Activated naive CD8-positive, alpha-beta T cell treated with anti-CD3 and anti-CD28 coated beads, Interleukin-2, amount 50 U/mL, for 24 hours (primary cell): ENCODE measurements around the gene GPAT3.

Source experiments
- ATAC-seq: fragments of 150-1000 bp; cut with Tn5 transposase; one replicate; pipeline ENCODE4 v1.10.0; 2021
- DNase-seq: peaks from one replicate; pipeline ENCODE4 v3.0.0; 2021
- H3K27ac Mint-ChIP-seq: one replicate; pipeline ENCODE4 v1.8.0; 2021; ENCODE audit warnings: mild to moderate bottlenecking, mixed read lengths
- H3K27me3 Mint-ChIP-seq: one replicate; pipeline ENCODE4 v1.8.0; 2021; ENCODE audit warnings: mixed read lengths
- H3K36me3 Mint-ChIP-seq: one replicate; pipeline ENCODE4 v1.8.0; 2021; ENCODE audit warnings: low read depth, mixed read lengths
- H3K4me1 Mint-ChIP-seq: one replicate; pipeline ENCODE4 v1.8.0; 2021; ENCODE audit warnings: mixed read lengths
- H3K4me3 Mint-ChIP-seq: one replicate; pipeline ENCODE4 v1.8.0; 2021; ENCODE audit warnings: mild to moderate bottlenecking, moderate library complexity, mixed read lengths
- H3K9me3 Mint-ChIP-seq: one replicate; pipeline ENCODE4 v1.8.0; 2021; ENCODE audit warnings: mixed read lengths

The GPAT3 gene

GRCh38 chr4:83522239-83522638 lies 13.7 kb upstream of the GPAT3 start:
- no peak for ATAC-seq
- Mint-ChIP-seq H3K4me3 (no peak overlapping the region), H3K36me3 (no peaks in the 10 kb centered on the region), H3K4me1 (no peaks in the 10 kb centered on the region), H3K27me3 (peaks cover 15% of the 10 kb centered on the region), H3K27ac (no peak overlapping the region), H3K9me3 (no peaks in the 10 kb centered on the region)
- no peak for DNase-seq

- H3K27ac Mint-ChIP-seq: no peak overlapping the region
- no peak overlapping the region for H3K4me3 Mint-ChIP-seq
- H3K36me3 Mint-ChIP-seq: no peaks in the 10 kb centered on the region
- H3K9me3 Mint-ChIP-seq: no peaks in the 10 kb centered on the region
- peaks cover 30% of the 10 kb centered on the region for H3K27me3 Mint-ChIP-seq
- no peak for DNase-seq
- no peaks in the 10 kb centered on the region for H3K4me1 Mint-ChIP-seq
- ATAC-seq: no peak
Measured at GRCh38 chr4:83527671-83528070, 8.2 kb upstream of the GPAT3 start.

DNA sequence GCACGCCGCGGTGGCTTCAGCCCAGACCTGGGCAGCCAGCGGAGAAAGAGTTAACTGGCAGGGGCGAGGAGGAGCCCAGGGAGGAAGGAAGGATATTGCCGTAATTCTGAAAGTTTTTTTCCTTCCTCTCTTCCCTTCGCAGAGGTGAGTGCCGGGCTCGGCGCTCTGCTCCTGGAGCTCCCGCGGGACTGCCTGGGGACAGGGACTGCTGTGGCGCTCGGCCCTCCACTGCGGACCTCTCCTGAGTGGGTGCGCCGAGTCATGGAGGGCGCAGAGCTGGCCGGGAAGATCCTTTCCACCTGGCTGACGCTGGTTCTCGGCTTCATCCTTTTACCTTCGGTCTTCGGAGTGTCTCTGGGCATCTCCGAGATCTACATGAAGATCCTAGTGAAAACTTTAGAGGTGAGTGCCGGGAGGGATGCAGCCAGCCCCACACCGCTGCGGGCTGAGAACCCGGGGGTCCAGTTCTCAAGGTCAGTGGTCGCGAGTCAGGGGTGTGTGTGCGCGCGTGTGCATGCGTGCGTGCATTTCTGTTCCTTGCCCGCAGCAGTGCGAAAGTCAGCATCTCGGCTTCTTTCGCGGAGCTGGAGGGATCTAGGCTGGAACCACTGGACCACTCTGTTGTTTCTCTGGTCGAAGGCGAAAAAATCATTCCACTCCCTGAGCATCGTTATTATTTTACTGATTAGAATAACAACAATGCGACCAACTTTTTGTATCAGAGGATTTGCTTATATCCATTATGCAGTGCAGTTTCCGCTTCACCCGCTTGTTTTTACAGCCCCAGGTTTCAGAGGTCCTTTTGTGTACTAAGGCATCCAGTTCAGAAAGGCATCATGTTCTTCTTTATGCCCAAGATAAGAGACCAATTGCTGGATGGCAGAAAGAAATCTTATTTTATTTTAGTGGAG lies 709 bp downstream of the GPAT3 start:
- DNase-seq (no peak), ATAC-seq (peak; percentile 15)
- Mint-ChIP-seq H3K27ac (peak overlapping the region; percentile 32), H3K9me3 (no peaks in the 10 kb centered on the region), H3K4me3 (peak overlapping the region; percentile 82), H3K36me3 (no peaks in the 10 kb centered on the region), H3K4me1 (peaks cover 19% of the 10 kb centered on the region), H3K27me3 (peaks cover 24% of the 10 kb centered on the region)

DNA sequence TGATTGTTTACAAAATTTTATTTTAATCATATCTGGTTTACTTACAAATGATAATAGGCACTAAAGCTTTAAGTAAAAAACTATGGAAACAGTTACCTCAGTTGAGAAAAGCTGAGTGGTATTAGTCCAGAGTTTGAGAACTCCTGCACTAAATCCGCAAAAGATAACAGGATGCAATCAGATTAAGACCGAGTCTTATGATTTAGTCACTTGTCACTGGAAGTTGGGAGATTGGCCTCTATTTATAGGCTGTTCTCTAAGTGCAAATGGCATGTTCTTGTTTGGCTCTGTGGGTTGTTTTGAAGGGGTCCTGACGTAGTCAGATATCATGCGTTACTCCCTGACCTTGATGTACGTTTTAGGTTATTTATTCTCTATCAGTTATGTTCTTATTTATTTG lies 6.3 kb downstream of the GPAT3 start:
- DNase-seq (no peak), ATAC-seq (no peak)
- peaks cover under 1% of the 10 kb centered on the region for H3K4me1 Mint-ChIP-seq
- peaks cover 4% of the 10 kb centered on the region for H3K27me3 Mint-ChIP-seq
- H3K9me3 Mint-ChIP-seq: no peaks in the 10 kb centered on the region
- H3K36me3 Mint-ChIP-seq: no peaks in the 10 kb centered on the region
- no peak overlapping the region for H3K4me3 Mint-ChIP-seq
- no peak overlapping the region for H3K27ac Mint-ChIP-seq

DNA sequence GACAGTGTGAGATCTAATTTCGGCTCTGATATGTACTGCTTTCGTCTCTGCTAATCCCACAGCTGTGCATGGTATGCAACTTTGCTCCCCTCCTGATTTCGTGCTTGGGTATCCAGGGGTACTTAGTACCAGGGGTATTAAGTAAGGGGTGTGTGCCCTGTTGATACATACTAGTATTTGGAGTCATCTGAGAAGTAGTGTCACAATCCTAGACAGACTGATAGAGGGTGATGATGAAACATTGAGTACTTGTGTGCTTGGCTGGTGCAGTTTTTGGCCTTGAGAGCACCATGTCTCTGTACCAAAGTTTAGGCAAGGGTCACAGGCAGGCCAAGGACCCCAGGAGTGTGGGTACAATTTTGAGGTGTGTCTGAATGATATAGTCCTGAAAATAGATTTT lies 10.9 kb downstream of the GPAT3 start:
- Mint-ChIP-seq H3K36me3 (no peaks in the 10 kb centered on the region), H3K27me3 (no peaks in the 10 kb centered on the region), H3K27ac (no peak overlapping the region), H3K9me3 (no peaks in the 10 kb centered on the region), H3K4me1 (peaks cover 11% of the 10 kb centered on the region), H3K4me3 (no peak overlapping the region)
- no peak for ATAC-seq
- DNase-seq: no peak

GRCh38 chr4:83548151-83548905 lies 12.4 kb downstream of the GPAT3 start:
- DNase-seq (peak; percentile 63), ATAC-seq (peak; percentile 89)
- no peaks in the 10 kb centered on the region for H3K27me3 Mint-ChIP-seq
- no peak overlapping the region for H3K4me3 Mint-ChIP-seq
- peak overlapping the region; percentile 60 for H3K27ac Mint-ChIP-seq
- H3K9me3 Mint-ChIP-seq: no peaks in the 10 kb centered on the region
- no peaks in the 10 kb centered on the region for H3K36me3 Mint-ChIP-seq
- peaks cover 24% of the 10 kb centered on the region for H3K4me1 Mint-ChIP-seq

DNA sequence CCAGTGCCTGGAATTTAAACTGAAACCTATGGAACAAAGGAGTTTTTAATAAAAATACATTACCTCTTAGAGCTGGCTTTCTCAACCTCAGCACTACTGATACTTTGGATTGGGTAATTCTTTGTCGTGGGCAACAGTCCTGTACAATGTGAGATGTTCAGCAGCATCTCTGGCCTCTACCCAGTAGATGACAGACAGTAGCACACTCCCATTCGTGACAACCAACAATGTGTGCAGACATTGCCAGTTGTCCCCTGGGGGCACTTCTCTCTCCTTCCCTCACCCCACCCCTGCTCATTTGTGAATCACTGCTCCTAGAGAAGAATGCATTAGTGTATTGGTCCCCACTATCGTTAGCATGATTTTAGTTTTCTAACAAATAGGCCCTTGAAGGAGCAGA lies 16.2 kb downstream of the GPAT3 start:
- ATAC-seq (no peak), DNase-seq (no peak)
- Mint-ChIP-seq H3K27me3 (no peaks in the 10 kb centered on the region), H3K4me3 (no peak overlapping the region), H3K9me3 (no peaks in the 10 kb centered on the region), H3K4me1 (peaks cover 36% of the 10 kb centered on the region), H3K36me3 (no peaks in the 10 kb centered on the region), H3K27ac (no peak overlapping the region)

DNA sequence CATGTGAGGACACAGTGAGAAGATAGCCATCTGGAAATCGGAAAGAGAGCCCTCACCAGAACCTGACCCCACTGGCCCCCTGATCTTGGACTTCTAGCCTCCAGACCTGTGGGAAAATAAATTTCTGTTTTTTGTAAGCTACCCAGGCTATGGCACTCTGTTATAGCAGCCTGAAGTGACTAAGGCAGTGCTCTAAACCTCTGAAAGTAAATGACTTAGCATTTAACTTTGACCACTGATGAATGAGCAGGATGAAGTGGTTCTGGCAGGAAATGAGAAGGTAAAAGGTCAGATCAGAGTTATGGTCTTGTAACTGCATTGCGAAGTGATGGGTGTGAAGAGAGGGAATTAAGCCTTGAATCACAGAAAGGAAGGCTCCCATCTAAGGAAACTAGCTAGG lies 17.0 kb downstream of the GPAT3 start:
- no peak overlapping the region for H3K4me3 Mint-ChIP-seq
- H3K36me3 Mint-ChIP-seq: no peaks in the 10 kb centered on the region
- H3K27me3 Mint-ChIP-seq: no peaks in the 10 kb centered on the region
- peaks cover 41% of the 10 kb centered on the region for H3K4me1 Mint-ChIP-seq
- no peak for DNase-seq
- H3K9me3 Mint-ChIP-seq: no peaks in the 10 kb centered on the region
- peak overlapping the region; percentile 8 for H3K27ac Mint-ChIP-seq
- peak; percentile 92 for ATAC-seq

GRCh38 chr4:83556006-83556707 lies 20.2 kb downstream of the GPAT3 start:
- H3K36me3 Mint-ChIP-seq: no peaks in the 10 kb centered on the region
- DNase-seq (no peak), ATAC-seq (no peak)
- H3K27ac Mint-ChIP-seq: no peak overlapping the region
- no peak overlapping the region for H3K4me3 Mint-ChIP-seq
- peaks cover 40% of the 10 kb centered on the region for H3K4me1 Mint-ChIP-seq
- no peaks in the 10 kb centered on the region for H3K9me3 Mint-ChIP-seq
- no peaks in the 10 kb centered on the region for H3K27me3 Mint-ChIP-seq

- Mint-ChIP-seq H3K27me3 (no peaks in the 10 kb centered on the region), H3K27ac (no peak overlapping the region), H3K4me3 (no peak overlapping the region), H3K4me1 (peaks cover 46% of the 10 kb centered on the region), H3K9me3 (no peaks in the 10 kb centered on the region), H3K36me3 (no peaks in the 10 kb centered on the region)
- DNase-seq (no peak), ATAC-seq (no peak)
Measured at GRCh38 chr4:83556816-83557215, 20.9 kb downstream of the GPAT3 start.

DNA sequence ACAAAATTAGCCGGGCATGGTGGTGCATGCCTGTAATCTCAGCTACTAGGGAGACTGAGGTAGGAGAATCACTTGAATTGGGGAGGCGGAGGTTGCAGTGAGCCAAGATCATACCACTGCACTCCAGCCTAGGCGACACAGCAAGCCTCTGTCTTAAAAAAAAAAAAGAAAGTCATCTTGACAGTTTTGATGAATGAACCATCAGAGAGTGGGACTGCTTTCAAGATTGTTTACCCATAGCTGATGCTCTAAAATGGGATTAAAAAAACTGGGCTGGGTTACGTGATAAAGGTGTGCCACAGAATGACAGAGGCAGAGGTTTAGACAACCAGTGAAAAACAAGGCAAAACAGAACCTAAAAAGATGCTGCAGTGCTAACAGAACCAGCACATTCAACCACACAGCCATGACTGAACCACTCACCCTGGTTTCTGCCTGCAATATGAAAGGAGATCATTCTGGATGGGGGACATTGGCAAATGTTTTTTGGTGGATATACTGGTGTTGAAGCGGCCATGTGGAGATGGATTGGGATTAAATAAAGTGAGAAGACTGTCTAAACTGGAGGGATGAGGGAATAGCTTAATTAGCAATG lies 22.2 kb downstream of the GPAT3 start:
- DNase-seq (no peak), ATAC-seq (no peak)
- Mint-ChIP-seq H3K27ac (no peak overlapping the region), H3K4me1 (peaks cover 37% of the 10 kb centered on the region), H3K36me3 (no peaks in the 10 kb centered on the region), H3K27me3 (no peaks in the 10 kb centered on the region), H3K9me3 (no peaks in the 10 kb centered on the region), H3K4me3 (no peak overlapping the region)

DNA sequence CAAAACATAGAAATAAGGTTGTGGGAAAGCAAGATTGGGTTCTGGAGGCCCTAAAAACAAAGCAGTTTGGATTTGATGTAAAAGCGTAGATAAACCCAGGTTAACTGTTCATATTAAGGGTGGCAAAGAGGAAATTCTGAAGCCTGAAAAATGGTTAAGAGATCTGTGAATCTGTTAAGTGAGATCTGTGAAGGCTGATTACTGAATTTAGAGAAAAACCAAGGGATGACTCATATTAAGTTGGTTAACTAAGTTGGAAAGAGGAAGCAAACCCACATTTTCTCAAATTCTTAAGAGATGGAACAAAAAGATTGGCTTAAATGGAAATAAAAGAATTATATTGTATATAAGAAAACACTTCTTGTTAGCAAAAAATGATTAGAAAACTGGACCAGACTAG lies 22.8 kb downstream of the GPAT3 start:
- H3K4me3 Mint-ChIP-seq: no peak overlapping the region
- H3K36me3 Mint-ChIP-seq: no peaks in the 10 kb centered on the region
- no peaks in the 10 kb centered on the region for H3K9me3 Mint-ChIP-seq
- peak; percentile 65 for ATAC-seq
- H3K27ac Mint-ChIP-seq: no peak overlapping the region
- H3K4me1 Mint-ChIP-seq: peaks cover 34% of the 10 kb centered on the region
- H3K27me3 Mint-ChIP-seq: no peaks in the 10 kb centered on the region
- DNase-seq: no peak

DNA sequence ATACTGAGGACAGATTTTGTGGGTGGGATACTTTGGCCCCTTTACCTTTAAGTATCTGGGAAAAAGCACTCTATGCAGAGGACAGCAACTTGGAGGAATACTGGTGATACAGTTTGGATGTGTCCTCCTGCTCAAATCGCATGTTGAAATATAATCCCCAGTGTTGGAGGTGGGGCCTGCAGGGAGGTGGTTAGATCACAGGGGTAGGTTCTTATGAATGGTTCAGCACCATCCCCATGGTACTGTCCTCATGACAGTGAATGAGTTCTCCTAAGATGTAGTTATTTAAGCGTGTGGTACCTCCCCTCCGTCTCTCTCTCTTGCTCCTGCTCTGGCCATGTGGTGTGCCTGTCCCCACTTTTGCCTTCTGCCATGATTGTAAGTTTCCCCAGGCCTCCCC lies 24.6 kb downstream of the GPAT3 start:
- H3K36me3 Mint-ChIP-seq: no peaks in the 10 kb centered on the region
- peaks cover 32% of the 10 kb centered on the region for H3K4me1 Mint-ChIP-seq
- no peak overlapping the region for H3K4me3 Mint-ChIP-seq
- no peak overlapping the region for H3K27ac Mint-ChIP-seq
- no peaks in the 10 kb centered on the region for H3K9me3 Mint-ChIP-seq
- ATAC-seq: no peak
- no peaks in the 10 kb centered on the region for H3K27me3 Mint-ChIP-seq
- DNase-seq: no peak

GRCh38 chr4:83561381-83561780 lies 25.5 kb downstream of the GPAT3 start:
- H3K4me1 Mint-ChIP-seq: peaks cover 25% of the 10 kb centered on the region
- H3K36me3 Mint-ChIP-seq: no peaks in the 10 kb centered on the region
- DNase-seq (no peak), ATAC-seq (peak; percentile 48)
- H3K27me3 Mint-ChIP-seq: no peaks in the 10 kb centered on the region
- no peak overlapping the region for H3K4me3 Mint-ChIP-seq
- no peaks in the 10 kb centered on the region for H3K9me3 Mint-ChIP-seq
- H3K27ac Mint-ChIP-seq: peak overlapping the region; percentile 23
